ENCODE data around the gene PTPN21. TPM values are rescaled to one million over a fixed set of nuclear protein-coding genes. Genes with fewer than 3 reads are reported as not detected.

Gene PTPN21
- total RNA-seq, 4 donors from 2014 or later: 6.5 to 37.7 (median 19.0) TPM

- TF ChIP-seq POLR2A (IDR thresholded peaks at IDR 0.05): no peak
- no peak for TF ChIP-seq CTCF (IDR thresholded peaks at IDR 0.05)
- H3K27ac ChIP-seq: no peak overlapping the region
- H3K9me3 ChIP-seq: no peaks in the 10 kb centered on the region
- H3K27me3 ChIP-seq: no peaks in the 10 kb centered on the region
- no peaks in the 10 kb centered on the region for H3K4me1 ChIP-seq
- H3K36me3 ChIP-seq: no peaks in the 10 kb centered on the region
- DNase-seq: no peak
- intact Hi-C loops (cut with DNase I; ENCODE audit: low total_unique reads): no loop called here
- no peak overlapping the region for H3K4me3 ChIP-seq
These were observed 29.6 kb upstream of the PTPN21 start for GRCh38 chr14:88584451-88584850.

GRCh38 chr14:88576222-88576621 is 21.4 kb upstream of the PTPN21 start:
- intact Hi-C loops (cut with DNase I; ENCODE audit: low total_unique reads): no loop called here
- Histone ChIP-seq H3K9me3 (no peaks in the 10 kb centered on the region), H3K27me3 (no peaks in the 10 kb centered on the region), H3K27ac (no peak overlapping the region), H3K4me1 (no peaks in the 10 kb centered on the region), H3K4me3 (no peak overlapping the region), H3K36me3 (no peaks in the 10 kb centered on the region)
- TF ChIP-seq CTCF (IDR thresholded peaks at IDR 0.05) (no peak), POLR2A (IDR thresholded peaks at IDR 0.05) (no peak)
- DNase-seq: no peak

GRCh38 chr14:88572117-88572516 is 17.3 kb upstream of the PTPN21 start:
- no peaks in the 10 kb centered on the region for H3K4me1 ChIP-seq
- intact Hi-C loops (cut with DNase I; ENCODE audit: low total_unique reads): no loop called here
- H3K27me3 ChIP-seq: no peaks in the 10 kb centered on the region
- no peak overlapping the region for H3K4me3 ChIP-seq
- H3K9me3 ChIP-seq: no peaks in the 10 kb centered on the region
- no peak overlapping the region for H3K27ac ChIP-seq
- H3K36me3 ChIP-seq: no peaks in the 10 kb centered on the region
- TF ChIP-seq POLR2A (IDR thresholded peaks at IDR 0.05) (no peak), CTCF (IDR thresholded peaks at IDR 0.05) (no peak)
- no peak for DNase-seq

- H3K9me3 ChIP-seq: no peaks in the 10 kb centered on the region
- H3K4me1 ChIP-seq: no peaks in the 10 kb centered on the region
- no peak overlapping the region for H3K27ac ChIP-seq
- H3K27me3 ChIP-seq: no peaks in the 10 kb centered on the region
- intact Hi-C loops (cut with DNase I; ENCODE audit: low total_unique reads): no loop called here
- H3K4me3 ChIP-seq: no peak overlapping the region
- DNase-seq: no peak
- no peaks in the 10 kb centered on the region for H3K36me3 ChIP-seq
- TF ChIP-seq POLR2A (IDR thresholded peaks at IDR 0.05) (no peak), CTCF (IDR thresholded peaks at IDR 0.05) (no peak)
These were observed 13.4 kb upstream of the PTPN21 start for GRCh38 chr14:88568196-88568595.

- intact Hi-C loops (cut with DNase I; ENCODE audit: low total_unique reads): no loop called here
- no peaks in the 10 kb centered on the region for H3K9me3 ChIP-seq
- TF ChIP-seq POLR2A (IDR thresholded peaks at IDR 0.05): no peak
- no peak for TF ChIP-seq CTCF (IDR thresholded peaks at IDR 0.05)
These were observed 10.6 kb upstream of the PTPN21 start for GRCh38 chr14:88565427-88565826.

More at GRCh38 chr14:88565427-88565826, 10.6 kb upstream of the PTPN21 start:
- Histone ChIP-seq H3K4me1 (no peaks in the 10 kb centered on the region), H3K27me3 (no peaks in the 10 kb centered on the region), H3K4me3 (no peak overlapping the region), H3K27ac (no peak overlapping the region), H3K36me3 (no peaks in the 10 kb centered on the region)
- DNase-seq: no peak

All from uterus (tissue), 4 donors.